Muscle of arm (tissue), 12 donors: ENCODE data around the gene CMBL. TPM values are rescaled to one million over a fixed set of nuclear protein-coding genes. Genes with fewer than 3 reads are reported as not detected.
"Not testable (repeated sequence)": the region's sequence is repeated elsewhere in the genome, so short reads cannot be mapped to it uniquely, and the experiment has no call there.

Experiments used
- DNase-seq: peaks from one replicate; pipeline ENCODE4 v3.0.0-alpha.2; 2013
- polyA plus RNA-seq, 12 donors: library from polyadenylated mRNA; unstranded; fragments of 120-200 nt; gene quantifications; one replicate each; pipeline ENCODE4 v1.2.1, GENCODE V29; 2013; ENCODE audit not compliant: insufficient read length in 12 of 12

CMBL gene
- polyA plus RNA-seq, 12 donors: 32.4 to 149 (median 95.1) TPM; not detected in 1

- no peak for DNase-seq
Observed at GRCh38 chr5:10288592-10289219, 19.0 kb downstream of the CMBL start.

DNA sequence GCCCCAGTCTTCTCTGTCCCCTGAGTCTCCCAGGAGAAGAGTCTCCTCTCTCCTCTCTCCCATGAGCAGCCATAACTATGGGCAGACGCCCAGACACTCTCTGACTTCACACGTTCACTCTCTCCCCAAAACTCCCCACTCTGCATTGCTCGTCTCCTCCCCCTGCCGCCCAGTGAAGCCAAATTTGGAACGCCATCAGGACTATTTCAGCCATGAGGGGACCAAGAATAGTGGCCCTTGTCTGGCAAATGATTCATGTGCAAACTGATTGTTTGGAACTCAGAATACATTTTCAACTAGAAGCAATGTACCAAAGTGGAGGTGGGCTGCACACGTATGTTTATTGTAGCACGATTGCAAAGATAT lies 20.9 kb downstream of the CMBL start:
- no peak for DNase-seq

- DNase-seq: peak; percentile 75
Observed at GRCh38 chr5:10286162-10286861, 21.4 kb downstream of the CMBL start.

DNA sequence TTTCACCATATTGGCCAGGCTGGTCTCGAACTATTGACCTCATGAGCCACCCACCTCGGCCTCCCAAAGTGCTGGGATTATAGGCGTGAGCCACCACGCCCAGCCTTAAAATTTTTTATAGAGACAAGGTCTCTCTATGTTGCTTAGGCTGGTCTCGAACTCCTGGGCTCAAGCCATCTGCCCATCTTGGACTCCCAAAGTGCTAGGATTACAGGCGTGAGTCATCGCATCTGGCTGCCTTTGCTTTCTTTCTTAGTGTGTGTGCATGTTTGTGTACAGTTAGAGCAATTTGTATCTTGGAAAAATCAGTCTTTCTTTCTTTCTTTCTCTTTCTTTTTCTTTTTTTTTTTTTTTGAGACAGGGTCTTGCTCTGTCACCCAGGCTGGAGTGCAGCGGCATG lies 22.3 kb downstream of the CMBL start:
- not testable (repeated sequence) for DNase-seq

GRCh38 chr5:10283927-10284635 lies 23.6 kb downstream of the CMBL start:
- DNase-seq: peak; percentile 84

DNA sequence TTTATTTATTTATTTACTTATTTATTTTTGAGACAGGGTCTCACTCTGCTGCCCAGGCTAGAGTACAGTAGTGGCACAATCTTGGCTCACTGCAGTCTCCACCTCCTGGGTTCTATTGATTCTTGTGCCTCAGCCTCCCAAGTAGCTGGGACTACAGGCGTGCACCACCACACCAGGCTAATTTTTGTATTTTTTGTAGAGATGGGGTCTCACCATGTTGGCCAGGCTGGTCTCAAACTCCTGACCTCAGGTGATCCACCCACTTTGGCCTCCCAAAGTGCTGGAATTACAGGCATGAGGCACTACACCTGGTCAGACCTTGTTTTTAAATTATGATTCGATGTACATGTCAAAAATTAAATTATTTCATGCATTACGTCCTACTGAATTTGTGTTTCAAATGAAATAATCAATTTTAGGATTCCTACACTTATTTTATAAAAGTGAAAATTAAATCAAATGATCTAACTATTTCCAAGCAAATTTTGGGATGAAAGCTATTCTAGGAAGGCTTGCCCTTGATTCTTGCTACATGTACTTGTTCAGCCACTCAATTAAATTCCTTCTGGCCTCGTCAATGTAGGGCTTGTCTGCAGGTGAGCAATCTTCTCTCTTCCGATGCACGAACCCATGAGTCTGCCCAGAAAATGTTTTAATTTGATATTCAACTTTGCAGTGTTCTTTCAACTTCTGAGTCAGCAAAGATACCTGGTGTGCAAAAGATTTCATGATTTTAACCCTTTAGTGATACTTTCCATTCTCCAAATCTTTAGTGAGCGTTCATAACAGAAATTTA lies 27.6 kb downstream of the CMBL start:
- no peak for DNase-seq

GRCh38 chr5:10279328-10279727 lies 28.4 kb downstream of the CMBL start:
- DNase-seq: no peak

- DNase-seq: no peak
Observed at GRCh38 chr5:10278658-10279279, 28.9 kb downstream of the CMBL start.

DNA sequence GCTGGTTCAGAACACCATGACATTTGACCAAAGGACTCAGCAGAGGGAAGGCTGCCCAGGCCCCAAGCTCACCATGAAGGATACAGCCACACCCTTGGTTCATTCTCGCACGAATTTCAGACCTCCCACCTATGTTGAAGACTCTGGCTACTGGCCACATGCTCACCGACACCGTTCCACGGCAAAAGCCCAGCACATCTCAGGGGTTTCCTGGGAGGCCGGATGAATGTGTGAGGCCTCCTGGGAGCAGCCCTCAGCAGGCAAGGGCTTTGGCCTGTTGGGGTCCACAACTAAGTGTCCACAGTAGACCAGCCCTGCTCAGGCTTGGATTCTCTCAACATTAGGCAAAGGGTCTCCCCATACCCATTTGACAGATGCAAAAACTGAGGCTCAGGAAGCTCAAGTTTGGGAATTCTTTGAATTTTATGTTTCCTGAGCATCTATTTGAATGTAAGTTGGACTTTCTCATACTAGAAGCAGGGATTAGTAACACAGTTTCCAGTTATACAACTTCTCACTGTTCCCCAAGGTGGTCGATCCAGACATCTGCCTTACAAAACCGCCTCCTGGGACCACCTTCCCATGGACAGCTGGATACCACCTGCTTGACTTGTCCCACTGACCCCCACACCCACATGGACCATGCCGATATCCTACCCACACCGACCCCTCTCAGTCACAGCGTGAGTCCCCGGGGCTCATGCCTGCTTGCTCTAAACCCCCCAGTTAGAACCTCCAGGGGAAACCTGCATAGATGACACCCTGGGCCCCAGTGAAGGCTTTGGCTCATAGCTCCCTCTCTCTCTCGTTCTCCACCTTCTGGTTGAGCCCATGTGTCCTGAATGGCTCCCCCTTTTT lies 29.7 kb downstream of the CMBL start:
- DNase-seq: no peak

GRCh38 chr5:10276691-10277090 lies 31.0 kb downstream of the CMBL start:
- no peak for DNase-seq

GRCh38 chr5:10275991-10276390 lies 31.7 kb downstream of the CMBL start:
- DNase-seq: no peak

- DNase-seq: no peak
Observed at GRCh38 chr5:10275460-10275859, 32.2 kb downstream of the CMBL start.

GRCh38 chr5:10272875-10273209 lies 34.9 kb downstream of the CMBL start:
- DNase-seq: not testable (repeated sequence)

DNA sequence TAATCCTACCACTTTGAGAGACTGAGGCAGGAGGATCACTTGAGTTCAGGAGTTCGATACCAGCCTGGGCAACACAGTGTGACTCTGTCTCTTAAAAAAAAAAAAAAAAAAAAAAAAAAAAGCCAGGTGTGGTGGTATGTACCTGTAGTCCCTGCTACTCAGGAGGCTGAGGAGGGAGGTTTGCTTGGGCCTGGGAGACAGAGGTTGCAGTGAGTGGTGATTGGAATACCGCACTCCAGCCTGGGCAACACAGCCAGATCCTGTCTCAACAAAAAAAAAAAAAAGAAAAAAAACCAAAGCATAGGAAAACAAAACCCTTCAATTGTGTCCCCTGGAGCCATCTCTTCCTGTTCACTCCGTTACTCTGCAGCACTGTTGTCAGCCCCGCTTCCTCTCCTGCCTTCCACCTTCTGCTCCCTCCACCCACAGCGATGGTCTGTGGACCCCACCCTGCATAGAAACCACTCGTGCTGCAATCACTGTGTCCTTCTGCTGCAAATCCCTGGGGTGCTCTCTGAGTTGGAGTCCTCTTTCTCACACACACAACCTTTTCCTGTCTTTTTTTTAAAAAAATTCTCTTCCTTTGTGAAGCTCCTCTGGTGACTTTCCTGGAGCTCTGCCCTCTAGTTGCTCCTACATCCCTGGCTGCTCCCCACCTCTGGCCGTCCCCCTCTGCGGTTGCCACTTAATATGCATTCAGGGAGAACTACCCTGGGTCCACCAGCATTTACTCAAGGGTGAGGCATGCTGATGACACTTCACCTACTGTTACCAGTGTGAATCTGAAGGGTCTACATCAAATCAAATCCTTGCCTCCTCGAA lies 35.4 kb downstream of the CMBL start:
- DNase-seq: no peak

- DNase-seq: no peak
Observed at GRCh38 chr5:10268100-10268499, 39.6 kb downstream of the CMBL start.

- DNase-seq: no peak
Observed at GRCh38 chr5:10266839-10267238, 40.9 kb downstream of the CMBL start.

GRCh38 chr5:10266137-10266536 lies 41.6 kb downstream of the CMBL start:
- no peak for DNase-seq

- DNase-seq: no peak
Observed at GRCh38 chr5:10265245-10266109, 42.2 kb downstream of the CMBL start.

DNA sequence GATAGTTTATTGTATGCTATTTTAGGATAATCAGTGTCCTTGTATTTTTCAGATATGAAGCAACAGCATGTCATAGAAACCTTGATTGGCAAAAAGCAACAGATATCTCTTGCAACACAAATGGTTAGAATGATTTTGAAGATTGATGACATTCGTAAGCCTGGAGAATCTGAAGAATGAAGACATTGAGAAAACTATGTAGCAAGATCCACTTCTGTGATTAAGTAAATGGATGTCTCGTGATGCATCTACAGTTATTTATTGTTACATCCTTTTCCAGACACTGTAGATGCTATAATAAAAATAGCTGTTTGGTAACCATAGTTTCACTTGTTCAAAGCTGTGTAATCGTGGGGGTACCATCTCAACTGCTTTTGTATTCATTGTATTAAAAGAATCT lies 43.1 kb downstream of the CMBL start:
- DNase-seq: no peak
